Stimulated activated CD4-positive, alpha-beta T cell treated with anti-CD3 and anti-CD28 coated beads, TNF-alpha, amount 100 ng/mL, for 24 hours (primary cell): ENCODE results near the gene DYRK1A.

ENCODE experiments used
- DNase-seq, 3 experiments: peaks; one replicate each; pipeline ENCODE4 v3.0.0-alpha.2; 2020; ENCODE audit warnings: low read depth in 3 of 3

The DYRK1A gene

GRCh38 chr21:37365517-37366481 lies 774 bp upstream of the DYRK1A start:
- peak; percentile 25 to 61 (median 44) for DNase-seq

- DNase-seq: peak in 1 of 3 experiments; percentile 12
Observed at GRCh38 chr21:37367336-37367702, 746 bp downstream of the DYRK1A start.

DNA sequence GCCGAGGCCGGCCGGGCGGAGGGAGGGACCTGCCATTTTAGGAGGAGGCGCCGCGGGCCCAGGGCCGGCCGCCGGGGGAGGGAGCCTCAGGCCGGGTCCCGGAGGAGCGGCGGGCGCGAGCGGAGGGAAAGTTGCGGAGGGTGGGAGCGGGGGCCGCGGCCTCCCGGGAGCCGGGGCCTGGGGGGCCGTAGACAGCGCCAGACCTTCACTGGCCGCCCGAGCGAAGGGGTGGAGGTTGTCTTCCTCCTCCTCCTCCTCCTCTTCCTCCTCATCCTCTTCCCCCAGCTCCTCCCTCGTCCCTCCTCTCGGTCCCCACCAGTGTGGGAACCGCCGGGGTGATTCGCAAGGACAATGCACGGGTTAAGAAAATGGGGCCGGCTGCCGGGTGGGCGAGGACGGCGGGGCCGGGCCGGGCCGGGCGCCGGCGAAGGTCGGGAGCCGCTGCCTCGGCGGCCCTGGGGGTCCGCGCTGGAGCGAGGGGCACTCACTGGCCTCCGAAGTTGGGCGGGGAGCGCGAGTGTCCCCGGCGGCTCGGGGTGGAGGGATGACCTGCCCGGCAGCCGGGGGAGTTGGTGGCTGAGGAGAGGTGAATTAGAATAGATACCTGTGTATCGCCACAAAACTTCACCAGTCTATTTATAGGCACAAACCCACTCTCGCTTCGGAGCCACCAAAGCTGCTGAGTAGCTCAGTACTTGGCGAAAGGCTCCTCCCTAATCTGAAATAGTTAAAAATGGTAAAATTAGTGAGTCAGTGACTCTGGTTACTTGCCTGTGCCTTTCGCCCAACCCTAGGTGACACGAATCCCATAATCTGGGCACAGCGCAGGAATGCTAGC lies 1.3 kb downstream of the DYRK1A start:
- DNase-seq: peak in 1 of 3 experiments; percentile 31

DNA sequence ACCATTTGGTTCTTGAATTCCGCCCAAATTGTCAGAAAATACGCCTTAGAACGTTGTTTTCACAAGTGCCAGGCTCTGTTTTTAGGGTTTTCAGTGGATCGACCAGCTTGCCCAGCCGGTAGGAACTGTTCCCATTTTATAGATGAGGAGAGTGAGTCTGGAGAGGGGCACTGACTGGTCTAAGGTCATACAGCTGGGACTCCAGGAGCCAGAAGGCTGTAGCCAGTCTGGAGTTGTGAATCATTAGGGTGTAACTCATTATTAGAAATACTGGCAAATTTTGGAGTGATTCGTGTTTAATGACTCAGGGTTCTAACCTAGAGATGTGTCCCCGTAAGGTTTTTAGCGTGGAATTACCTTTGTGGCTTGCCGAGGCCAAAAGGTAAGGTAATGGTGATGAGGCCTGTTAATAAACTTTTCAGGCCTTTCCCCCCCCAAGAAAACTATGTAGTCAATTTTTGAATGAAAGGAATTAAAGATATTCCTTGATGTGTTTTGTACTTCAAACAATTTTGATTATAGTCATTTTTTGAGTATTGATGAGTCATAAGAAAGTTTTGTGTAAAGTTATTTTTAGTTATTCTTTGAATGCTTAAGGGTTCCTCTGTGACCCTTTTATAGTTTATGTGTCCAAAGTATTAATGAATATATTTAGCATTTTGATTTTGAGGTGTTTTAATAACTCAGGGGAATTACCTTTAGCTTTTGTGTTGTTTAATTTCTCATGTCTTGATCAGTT lies 2.1 kb downstream of the DYRK1A start:
- DNase-seq: no peak

DNA sequence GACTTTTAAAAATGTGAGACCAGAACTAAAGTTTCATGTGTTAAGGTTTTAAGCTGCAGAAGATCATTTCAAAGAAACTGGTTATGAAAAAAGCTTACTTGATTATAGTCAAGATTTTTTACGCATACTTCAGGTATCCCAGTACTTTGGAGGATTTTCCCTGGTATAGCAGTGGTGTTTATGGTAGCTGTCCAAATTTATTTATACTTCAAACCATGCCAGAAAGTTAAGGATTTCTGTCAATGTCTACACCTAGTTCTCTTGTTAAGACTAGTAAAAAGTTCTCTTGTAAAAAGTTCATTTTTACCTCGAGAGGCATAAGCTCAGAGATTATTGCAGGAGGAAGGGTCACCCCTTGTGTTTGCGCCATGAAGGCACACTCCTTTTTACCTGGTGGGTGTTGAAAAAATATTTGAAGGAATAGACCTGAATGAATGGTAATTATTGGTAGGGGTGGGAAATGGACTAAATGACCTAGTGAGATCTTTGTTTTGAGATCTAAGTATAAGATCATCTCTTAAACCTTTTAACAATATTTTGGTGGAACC lies 2.8 kb downstream of the DYRK1A start:
- DNase-seq: no peak

GRCh38 chr21:37370152-37371040 lies 3.8 kb downstream of the DYRK1A start:
- DNase-seq: no peak

DNA sequence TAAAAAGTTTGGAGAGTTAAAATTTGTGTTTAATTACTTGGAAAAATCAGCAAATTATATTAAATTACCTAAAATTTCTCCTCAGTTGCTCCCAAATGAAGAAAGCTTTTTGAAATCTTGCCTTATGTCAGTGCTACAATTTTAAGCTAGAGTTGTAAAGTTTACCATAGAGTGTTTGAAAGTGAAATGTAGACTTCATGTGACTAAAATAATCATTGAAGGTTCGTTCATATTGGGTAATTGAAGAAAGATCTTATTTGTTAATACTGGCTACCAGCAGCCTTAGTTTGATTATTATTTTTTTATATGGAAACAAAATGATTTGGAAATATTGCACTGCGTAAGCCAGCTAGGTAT lies 4.4 kb downstream of the DYRK1A start:
- DNase-seq: no peak

DNA sequence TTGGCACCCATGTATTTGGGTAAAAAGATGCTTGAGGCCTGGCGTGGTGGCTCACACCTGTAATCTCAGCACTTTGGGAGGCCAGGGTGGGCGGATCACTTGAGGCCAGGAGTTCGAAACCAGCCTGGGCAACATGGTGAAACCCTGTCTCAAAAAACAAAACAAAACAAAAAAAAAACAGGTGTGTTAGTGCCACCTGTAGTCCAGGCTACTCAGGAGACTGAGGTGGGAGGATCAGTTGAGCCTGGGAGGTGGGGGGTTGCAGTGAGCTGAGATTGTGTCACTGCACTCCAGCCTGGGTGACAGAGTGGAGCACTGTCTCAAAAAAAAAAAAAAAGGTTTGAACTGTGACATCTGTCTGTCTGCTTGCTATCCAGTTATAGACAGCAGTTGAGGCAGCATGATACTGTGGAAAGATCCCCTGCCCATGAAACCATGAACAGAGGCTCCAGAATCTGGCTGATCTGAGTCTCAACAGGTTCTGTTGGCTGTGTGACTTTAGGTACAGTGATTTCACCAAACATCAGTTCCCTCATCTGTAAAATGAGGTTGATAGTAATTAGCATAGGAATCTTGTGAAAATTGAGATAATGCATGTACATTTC lies 5.7 kb downstream of the DYRK1A start:
- no peak for DNase-seq

GRCh38 chr21:37372951-37373350 lies 6.4 kb downstream of the DYRK1A start:
- no peak for DNase-seq

- DNase-seq: no peak
Observed at GRCh38 chr21:37373539-37373938, 7.0 kb downstream of the DYRK1A start.

DNA sequence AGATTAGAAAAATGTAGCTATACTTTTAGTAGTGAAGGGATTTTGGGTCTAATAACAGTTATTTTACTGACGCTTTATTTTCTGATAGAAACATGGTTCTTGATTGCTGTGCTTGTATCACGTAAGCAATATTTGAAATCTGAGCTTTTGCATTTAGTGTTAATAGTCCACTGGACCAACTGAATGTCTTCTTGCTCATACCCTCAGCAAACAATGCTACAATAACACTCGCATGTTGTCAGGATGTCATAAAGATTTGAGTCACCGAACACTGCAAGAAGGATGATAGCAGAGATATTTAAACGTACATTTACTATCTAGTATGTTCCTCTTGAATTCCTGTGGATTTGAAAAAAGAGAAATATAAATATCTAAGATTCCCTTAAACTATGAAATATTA lies 7.5 kb downstream of the DYRK1A start:
- no peak for DNase-seq

GRCh38 chr21:37375866-37376574 lies 9.4 kb downstream of the DYRK1A start:
- no peak for DNase-seq

GRCh38 chr21:37378700-37379139 lies 12.1 kb downstream of the DYRK1A start:
- DNase-seq: no peak

DNA sequence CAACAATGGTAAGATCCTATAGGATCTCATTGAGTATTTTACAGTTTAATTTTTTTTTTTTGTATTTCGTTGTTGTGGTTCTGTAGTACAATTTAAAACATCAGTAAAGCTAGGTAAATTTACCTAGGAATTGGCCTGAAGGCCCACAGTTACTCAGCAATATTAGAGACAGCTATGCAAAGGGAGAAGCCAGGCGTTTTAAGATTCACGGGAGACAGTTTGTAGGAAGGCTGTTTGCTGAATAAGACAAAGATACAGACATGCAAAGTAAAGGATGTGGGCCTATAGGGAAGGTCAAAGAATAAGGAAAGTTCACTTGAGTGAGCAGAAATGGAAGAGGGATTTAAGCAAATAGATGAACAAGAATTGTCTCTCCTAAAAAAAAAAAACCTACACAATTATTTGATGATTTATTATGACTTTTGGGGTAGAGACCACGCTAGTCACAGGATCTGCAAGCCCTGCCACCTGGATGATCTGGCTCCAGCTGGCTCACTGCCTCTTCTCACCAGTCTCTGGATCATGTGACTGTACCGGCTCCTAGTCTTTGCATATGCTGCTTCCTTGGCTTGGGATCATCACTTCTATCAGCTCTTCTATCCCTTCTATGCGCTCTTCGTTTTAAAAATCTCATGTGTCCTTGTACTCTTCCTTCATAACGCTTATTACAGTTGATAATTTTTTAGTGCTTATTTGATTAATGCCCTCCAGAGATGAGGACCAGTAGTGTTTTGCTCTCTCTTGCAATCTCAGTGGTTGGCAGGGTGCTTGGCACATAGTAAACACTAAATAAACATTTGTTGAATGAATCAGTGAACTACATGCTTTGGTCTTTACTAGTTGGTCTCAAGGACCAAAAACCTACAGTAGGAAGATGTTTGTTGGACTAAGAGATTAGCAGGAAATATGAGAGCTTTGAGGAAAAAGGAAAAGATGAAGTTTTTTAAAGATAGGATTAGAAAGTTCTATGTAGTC lies 14.1 kb downstream of the DYRK1A start:
- no peak for DNase-seq

DNA sequence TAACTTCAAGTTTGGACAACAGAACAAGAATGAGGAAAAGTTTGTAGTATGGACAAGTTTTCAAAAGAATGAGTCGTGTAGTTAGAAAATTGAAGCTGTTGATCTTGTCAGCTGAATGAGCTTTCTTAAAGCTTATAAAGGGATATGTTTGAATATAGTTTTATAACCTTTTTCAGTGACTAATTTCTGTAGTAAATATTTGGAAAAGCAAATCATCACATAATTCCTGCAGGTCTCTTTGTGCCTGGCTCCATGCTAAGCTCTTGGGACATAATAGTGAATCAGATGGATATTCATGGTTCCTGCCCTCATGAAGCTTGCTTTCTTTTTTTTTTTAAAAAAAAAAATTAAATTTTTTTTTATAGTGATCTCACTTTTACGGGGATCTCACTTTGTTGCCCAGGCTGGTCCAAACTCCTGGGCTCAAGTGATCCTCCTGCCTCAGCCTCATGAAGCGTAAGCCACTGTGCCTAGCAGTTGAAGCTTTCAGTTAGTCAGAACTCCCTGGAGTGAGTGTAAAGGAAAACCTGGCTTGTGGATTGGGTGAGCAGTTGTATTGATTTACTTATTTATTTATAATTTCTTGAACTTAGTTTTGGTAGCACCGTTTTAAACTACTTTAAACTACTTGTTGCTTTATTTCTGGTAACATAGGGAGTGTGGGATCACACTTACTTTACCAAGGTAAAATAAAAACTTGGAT lies 15.5 kb downstream of the DYRK1A start:
- no peak for DNase-seq

GRCh38 chr21:37383086-37383485 lies 16.5 kb downstream of the DYRK1A start:
- DNase-seq: no peak

- no peak for DNase-seq
Observed at GRCh38 chr21:37383784-37384311, 17.3 kb downstream of the DYRK1A start.

- no peak for DNase-seq
Observed at GRCh38 chr21:37384416-37384815, 17.8 kb downstream of the DYRK1A start.
